Measurements from ENCODE around the gene C22orf15. TPM values are rescaled to one million over a fixed set of nuclear protein-coding genes. Genes with fewer than 3 reads are reported as not detected.
"Not testable (repeated sequence)": the region's sequence is repeated elsewhere in the genome, so short reads cannot be mapped to it uniquely, and the experiment has no call there.

The C22orf15 gene
- total RNA-seq, 1 donor from 2014 or later = not detected

GRCh38 chr22:23722724-23723123 lies 40.1 kb upstream of the C22orf15 start:
- intact Hi-C loops (cut with DNase I) = no loop called here
- Histone ChIP-seq H3K27me3 (no peaks in the 10 kb centered on the region), H3K9me3 (no peaks in the 10 kb centered on the region), H3K4me3 (no peak overlapping the region), H3K4me1 (peaks cover under 1% of the 10 kb centered on the region), H3K27ac (no peak overlapping the region), H3K36me3 (no peaks in the 10 kb centered on the region)
- no peak for DNase-seq (ENCODE audit: extremely low spot score in 2 of 2)
- TF ChIP-seq POLR2AphosphoS5 (IDR thresholded peaks at IDR 0.05; ENCODE audit: insufficient read depth in 1 of 2, low read depth in 1 of 2) (no peak), CTCF (IDR thresholded peaks at IDR 0.05) (no peak), POLR2A (IDR thresholded peaks at IDR 0.05) (no peak)

- intact Hi-C loops (cut with DNase I); H3K27me3 ChIP-seq; H3K4me3 ChIP-seq; H3K36me3 ChIP-seq; H3K9me3 ChIP-seq; H3K27ac ChIP-seq; H3K4me1 ChIP-seq; DNase-seq (ENCODE audit: extremely low spot score in 2 of 2): not testable (repeated sequence)
Observed at GRCh38 chr22:23728108-23728507, 34.7 kb upstream of the C22orf15 start.

- H3K36me3 ChIP-seq = no peaks in the 10 kb centered on the region
- intact Hi-C loops (cut with DNase I) = no loop called here
Observed at GRCh38 chr22:23737696-23738095, 25.1 kb upstream of the C22orf15 start.

GRCh38 chr22:23742505-23743264 lies 20.1 kb upstream of the C22orf15 start:
- no peak for DNase-seq (ENCODE audit: extremely low spot score in 2 of 2)
- no peaks in the 10 kb centered on the region for H3K27me3 ChIP-seq
- no peak overlapping the region for H3K27ac ChIP-seq
- no peaks in the 10 kb centered on the region for H3K9me3 ChIP-seq
- H3K4me3 ChIP-seq = no peak overlapping the region
- intact Hi-C loops (cut with DNase I) = no loop called here
- H3K4me1 ChIP-seq = no peaks in the 10 kb centered on the region
- TF ChIP-seq POLR2AphosphoS5 (IDR thresholded peaks at IDR 0.05; ENCODE audit: insufficient read depth in 1 of 2, low read depth in 1 of 2) (no peak), POLR2A (IDR thresholded peaks at IDR 0.05) (no peak), CTCF (IDR thresholded peaks at IDR 0.05) (no peak)
- H3K36me3 ChIP-seq = peaks cover 6 to 20% of the 10 kb centered on the region in 2 donors

More at GRCh38 chr22:23737696-23738095, 25.1 kb upstream of the C22orf15 start:
- TF ChIP-seq CTCF (IDR thresholded peaks at IDR 0.05) (no peak), POLR2A (IDR thresholded peaks at IDR 0.05) (no peak), POLR2AphosphoS5 (IDR thresholded peaks at IDR 0.05; ENCODE audit: insufficient read depth in 1 of 2, low read depth in 1 of 2) (no peak)
- no peaks in the 10 kb centered on the region for H3K9me3 ChIP-seq
- H3K27ac ChIP-seq = no peak overlapping the region
- H3K4me1 ChIP-seq = no peaks in the 10 kb centered on the region
- H3K4me3 ChIP-seq = no peak overlapping the region
- H3K27me3 ChIP-seq = no peaks in the 10 kb centered on the region
- DNase-seq (ENCODE audit: extremely low spot score in 2 of 2) = no peak

GRCh38 chr22:23743303-23743705 lies 19.5 kb upstream of the C22orf15 start:
- no peak for DNase-seq (ENCODE audit: extremely low spot score in 2 of 2)
- H3K4me3 ChIP-seq = no peak overlapping the region
- H3K9me3 ChIP-seq = no peaks in the 10 kb centered on the region
- H3K4me1 ChIP-seq = no peaks in the 10 kb centered on the region
- H3K27ac ChIP-seq = no peak overlapping the region
- TF ChIP-seq POLR2A (IDR thresholded peaks at IDR 0.05) (no peak), POLR2AphosphoS5 (IDR thresholded peaks at IDR 0.05; ENCODE audit: insufficient read depth in 1 of 2, low read depth in 1 of 2) (no peak), CTCF (IDR thresholded peaks at IDR 0.05) (no peak)
- no peaks in the 10 kb centered on the region for H3K27me3 ChIP-seq
- H3K36me3 ChIP-seq = peaks cover 6 to 20% of the 10 kb centered on the region in 2 donors
- intact Hi-C loops (cut with DNase I) = no loop called here

Measured in vagina (tissue), 2 donors.